Anterior cingulate cortex (tissue), 58 donors: ENCODE results near the gene MLYCD.

Source experiments
- DNase-seq, 58 donors: peaks; one replicate each; lab custom pipeline; 2025; lab: John Stamatoyannopoulos, UW

Gene MLYCD

GRCh38 chr16:83898463-83899271, at the start of gene MLYCD:
Gene MLYCD, plus strand, starts transcription at chr16:83899115. Its CDS starts 30 bp downstream, at chr16:83899145.
- peak; percentile 28 to 91 (median 83) for DNase-seq

- DNase-seq, result no peak
Observed at GRCh38 chr16:83849421-83849820, 49.5 kb upstream of the MLYCD start.

- DNase-seq, result no peak
Observed at GRCh38 chr16:83850947-83851346, 48.0 kb upstream of the MLYCD start.

GRCh38 chr16:83851473-83851872, 47.4 kb upstream of the MLYCD start:
- DNase-seq, result no peak

GRCh38 chr16:83852774-83853173, 46.1 kb upstream of the MLYCD start:
- no peak for DNase-seq

- DNase-seq, result no peak
Observed at GRCh38 chr16:83853834-83854233, 45.1 kb upstream of the MLYCD start.

- no peak for DNase-seq
Observed at GRCh38 chr16:83854420-83854819, 44.5 kb upstream of the MLYCD start.

- DNase-seq, result no peak
Observed at GRCh38 chr16:83856792-83857191, 42.1 kb upstream of the MLYCD start.

GRCh38 chr16:83859265-83859664, 39.6 kb upstream of the MLYCD start:
- DNase-seq, result no peak

- no peak for DNase-seq
Observed at GRCh38 chr16:83862661-83863060, 36.3 kb upstream of the MLYCD start.

- DNase-seq, result no peak
Observed at GRCh38 chr16:83863682-83864081, 35.2 kb upstream of the MLYCD start.

- DNase-seq, result no peak
Observed at GRCh38 chr16:83870830-83871229, 28.1 kb upstream of the MLYCD start.

GRCh38 chr16:83878838-83879237, 20.1 kb upstream of the MLYCD start:
- DNase-seq, result peak in 1 of 58 donors; percentile 5

- no peak for DNase-seq
Observed at GRCh38 chr16:83882163-83882885, 16.6 kb upstream of the MLYCD start.

- DNase-seq, result no peak
Observed at GRCh38 chr16:83886199-83886971, 12.5 kb upstream of the MLYCD start.

- peak in 27 of 58 donors; percentile 1 to 54 (median 19) for DNase-seq
Observed at GRCh38 chr16:83887080-83887479, 11.8 kb upstream of the MLYCD start.

GRCh38 chr16:83887564-83887963, 11.4 kb upstream of the MLYCD start:
- DNase-seq, result peak in 5 of 58 donors; percentile 1 to 13 (median 9)

GRCh38 chr16:83888672-83889044, 10.3 kb upstream of the MLYCD start:
- no peak for DNase-seq

GRCh38 chr16:83890359-83890758, 8.6 kb upstream of the MLYCD start:
- DNase-seq, result no peak

GRCh38 chr16:83891742-83892141, 7.2 kb upstream of the MLYCD start:
- no peak for DNase-seq

GRCh38 chr16:83895243-83895642, 3.7 kb upstream of the MLYCD start:
- no peak for DNase-seq
